Osteoblast (primary cell): ENCODE data around the gene RAP1GAP. TPM values are rescaled to one million over a fixed set of nuclear protein-coding genes. Genes with fewer than 3 reads are reported as not detected.

Experiments
- DNase-seq: peaks from one replicate; pipeline ENCODE4 v3.0.0; 2011; ENCODE audit warnings: low spot score, mixed read lengths; ENCODE audit not compliant: insufficient read length; ENCODE audit errors: missing footprints
- H2AFZ ChIP-seq: 2 replicates; pipeline ENCODE4 v1.6.0; 2011; ENCODE audit warnings: mild to moderate bottlenecking, low read length
- H3K27ac ChIP-seq: 2 replicates; pipeline ENCODE4 v1.5.1; 2011; ENCODE audit warnings: mild to moderate bottlenecking, low read depth, low read length, moderate library complexity
- H3K27me3 ChIP-seq: 2 replicates; pipeline ENCODE4 v1.6.0; 2012; ENCODE audit warnings: mild to moderate bottlenecking, control low read depth, inconsistent platforms, low read length, moderate library complexity; ENCODE audit not compliant: insufficient read depth
- H3K36me3 ChIP-seq: 2 replicates; pipeline ENCODE4 v1.5.1; 2011; ENCODE audit warnings: mild to moderate bottlenecking, low read length, control low read depth, moderate library complexity; ENCODE audit not compliant: insufficient read depth
- H3K4me1 ChIP-seq: 2 replicates; pipeline ENCODE4 v1.5.1; 2011; ENCODE audit warnings: mild to moderate bottlenecking, low read length, control low read depth, moderate library complexity; ENCODE audit not compliant: insufficient read depth
- H3K4me2 ChIP-seq: 2 replicates; pipeline ENCODE4 v1.6.0; 2011; ENCODE audit warnings: mild to moderate bottlenecking, low read length; ENCODE audit not compliant: insufficient read depth
- H3K4me3 ChIP-seq: fragments of 200-600 bp; sonication (generic); 3 replicates; pipeline ENCODE4 v1.5.1; 2012; ENCODE audit warnings: mild to moderate bottlenecking, low read length, inconsistent platforms; ENCODE audit not compliant: insufficient read depth
- H3K79me2 ChIP-seq: 2 replicates; pipeline ENCODE4 v1.6.0; 2012; ENCODE audit warnings: mild to moderate bottlenecking, low read length, control low read depth, inconsistent platforms; ENCODE audit not compliant: insufficient read depth
- H3K9me3 ChIP-seq: 2 replicates; pipeline ENCODE4 v1.5.1; 2011; ENCODE audit warnings: low read depth, low read length, control low read depth
- H4K20me1 ChIP-seq: 2 replicates; pipeline ENCODE4 v1.6.0; 2012; ENCODE audit warnings: mild to moderate bottlenecking, low read length, control low read depth; ENCODE audit not compliant: insufficient read depth
- CTCF ChIP-seq: IDR thresholded peaks from 2 replicates; pipeline ENCODE4 v1.5.1; 2011; ENCODE audit warnings: mild to moderate bottlenecking, low read depth, low read length, moderate library complexity; ENCODE audit errors: extremely low read depth
- total RNA-seq: library from RNA; depleted of rRNA; stranded (reverse); fragments of >200 nt; gene quantifications from 2 replicates; pipeline ENCODE4 v1.2.3, GENCODE V29; 2012

Gene RAP1GAP
- total RNA-seq, 1 donor, result under 0.01 TPM

- Histone ChIP-seq H3K36me3 (no peaks in the 10 kb centered on the region), H4K20me1 (peaks cover 21% of the 10 kb centered on the region), H3K9me3 (no peaks in the 10 kb centered on the region), H3K27ac (no peak overlapping the region), H3K79me2 (no peaks in the 10 kb centered on the region), H3K27me3 (peaks cover 59% of the 10 kb centered on the region), H3K4me2 (no peak overlapping the region), H3K4me3 (no peak overlapping the region), H2AFZ (no peak overlapping the region), H3K4me1 (peaks cover 22% of the 10 kb centered on the region)
- TF ChIP-seq CTCF, result no peak
- peak; percentile 66 for DNase-seq
These were observed 1.6 kb downstream of the RAP1GAP start for GRCh38 chr1:21667348-21668231.

GRCh38 chr1:21666576-21667320 is 2.4 kb downstream of the RAP1GAP start:
- Histone ChIP-seq H4K20me1 (peaks cover 18% of the 10 kb centered on the region), H3K27ac (no peak overlapping the region), H3K79me2 (no peaks in the 10 kb centered on the region), H3K27me3 (peaks cover 55% of the 10 kb centered on the region), H2AFZ (no peak overlapping the region), H3K4me1 (peaks cover 14% of the 10 kb centered on the region), H3K36me3 (no peaks in the 10 kb centered on the region), H3K4me2 (no peak overlapping the region), H3K4me3 (no peak overlapping the region), H3K9me3 (no peaks in the 10 kb centered on the region)
- no peak for TF ChIP-seq CTCF
- peak; percentile 66 for DNase-seq

- peaks cover 13% of the 10 kb centered on the region for H3K4me1 ChIP-seq
- H2AFZ ChIP-seq, result no peak overlapping the region
- peaks cover 13% of the 10 kb centered on the region for H4K20me1 ChIP-seq
- peaks cover 49% of the 10 kb centered on the region for H3K27me3 ChIP-seq
- peak; percentile 90 for DNase-seq
- no peaks in the 10 kb centered on the region for H3K9me3 ChIP-seq
- H3K4me3 ChIP-seq, result no peak overlapping the region
- TF ChIP-seq CTCF, result no peak
- H3K27ac ChIP-seq, result no peak overlapping the region
- H3K36me3 ChIP-seq, result no peaks in the 10 kb centered on the region
- H3K4me2 ChIP-seq, result no peak overlapping the region
- no peaks in the 10 kb centered on the region for H3K79me2 ChIP-seq
These were observed 3.2 kb downstream of the RAP1GAP start for GRCh38 chr1:21665711-21666575.
